HG03378 (cell line): Measurements from ENCODE around the gene CSNK1A1.
"Not testable (repeated sequence)": the region's sequence is repeated elsewhere in the genome, so short reads cannot be mapped to it uniquely, and the experiment has no call there.

Experiments used
- ATAC-seq: cut with Tn5 transposase; IDR thresholded peaks from one replicate; pipeline ENCODE4 v1.9.1; 2021; ENCODE audit warnings: mild to moderate bottlenecking, moderate library complexity; ENCODE audit not compliant: unreplicated experiment

CSNK1A1 gene

GRCh38 chr5:149461907-149462306 lies 89.3 kb downstream of the CSNK1A1 start:
- ATAC-seq, result not testable (repeated sequence)

- no peak for ATAC-seq
These were observed 91.3 kb downstream of the CSNK1A1 start for GRCh38 chr5:149459891-149460290.

- ATAC-seq, result no peak
These were observed 93.9 kb downstream of the CSNK1A1 start for GRCh38 chr5:149457393-149457763.

- ATAC-seq, result no peak
These were observed 94.4 kb downstream of the CSNK1A1 start for GRCh38 chr5:149456597-149457392.

- no peak for ATAC-seq
These were observed 95.3 kb downstream of the CSNK1A1 start for GRCh38 chr5:149455889-149456409.

- no peak for ATAC-seq
These were observed 97.4 kb downstream of the CSNK1A1 start for GRCh38 chr5:149453618-149454415.

GRCh38 chr5:149452665-149453617 lies 98.3 kb downstream of the CSNK1A1 start:
- ATAC-seq, result no peak

GRCh38 chr5:149452007-149452664 lies 99.1 kb downstream of the CSNK1A1 start:
- no peak for ATAC-seq

- ATAC-seq, result no peak
These were observed 101.0 kb downstream of the CSNK1A1 start for GRCh38 chr5:149450199-149450598.

GRCh38 chr5:149448831-149449714 lies 102.2 kb downstream of the CSNK1A1 start:
- no peak for ATAC-seq

- no peak for ATAC-seq
These were observed 102.8 kb downstream of the CSNK1A1 start for GRCh38 chr5:149448431-149448830.

GRCh38 chr5:149447373-149448367 lies 103.6 kb downstream of the CSNK1A1 start:
- ATAC-seq, result no peak

- not testable (repeated sequence) for ATAC-seq
These were observed 104.4 kb downstream of the CSNK1A1 start for GRCh38 chr5:149446794-149447193.

GRCh38 chr5:149445739-149446369 lies 105.4 kb downstream of the CSNK1A1 start:
- ATAC-seq, result no peak

- ATAC-seq, result no peak
These were observed 105.9 kb downstream of the CSNK1A1 start for GRCh38 chr5:149445343-149445738.

- not testable (repeated sequence) for ATAC-seq
These were observed 106.8 kb downstream of the CSNK1A1 start for GRCh38 chr5:149444430-149444829.

- no peak for ATAC-seq
These were observed 108.0 kb downstream of the CSNK1A1 start for GRCh38 chr5:149443210-149443609.
